NCI-H1092 (cell line): Measurements from ENCODE around the gene OR4K2.
"Not testable (repeated sequence)": the region's sequence is repeated elsewhere in the genome, so short reads cannot be mapped to it uniquely, and the experiment has no call there.

Source experiments
- DNase-seq: peaks from one replicate; lab custom pipeline; 2025; lab: John Stamatoyannopoulos, UW

The OR4K2 gene, protein sequence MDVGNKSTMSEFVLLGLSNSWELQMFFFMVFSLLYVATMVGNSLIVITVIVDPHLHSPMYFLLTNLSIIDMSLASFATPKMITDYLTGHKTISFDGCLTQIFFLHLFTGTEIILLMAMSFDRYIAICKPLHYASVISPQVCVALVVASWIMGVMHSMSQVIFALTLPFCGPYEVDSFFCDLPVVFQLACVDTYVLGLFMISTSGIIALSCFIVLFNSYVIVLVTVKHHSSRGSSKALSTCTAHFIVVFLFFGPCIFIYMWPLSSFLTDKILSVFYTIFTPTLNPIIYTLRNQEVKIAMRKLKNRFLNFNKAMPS

DNA sequence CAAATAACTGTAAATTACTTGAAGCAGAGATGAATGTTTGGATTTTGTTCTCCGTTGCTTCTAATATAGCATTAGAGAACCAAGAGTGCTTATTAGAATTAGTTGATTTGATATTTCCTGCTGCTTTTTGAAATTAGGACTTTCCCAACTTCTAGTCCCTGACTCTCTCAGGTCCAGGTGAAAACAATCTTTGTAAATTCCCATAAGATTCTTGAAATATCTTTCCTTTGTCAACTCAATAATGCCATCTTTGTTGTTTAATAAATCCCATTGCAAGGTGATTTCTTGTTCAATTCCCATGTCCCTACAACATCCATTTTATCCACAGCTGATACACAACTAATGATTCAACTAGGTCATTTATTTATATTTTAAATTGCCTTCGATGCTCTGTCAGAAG, at the start of gene OR4K2:
Gene OR4K2, plus strand, starts transcription at position 301 of the 400 bp plus-strand sequence. CDS start 1,126 bp downstream, outside the sequence.
- no peak for DNase-seq

DNA sequence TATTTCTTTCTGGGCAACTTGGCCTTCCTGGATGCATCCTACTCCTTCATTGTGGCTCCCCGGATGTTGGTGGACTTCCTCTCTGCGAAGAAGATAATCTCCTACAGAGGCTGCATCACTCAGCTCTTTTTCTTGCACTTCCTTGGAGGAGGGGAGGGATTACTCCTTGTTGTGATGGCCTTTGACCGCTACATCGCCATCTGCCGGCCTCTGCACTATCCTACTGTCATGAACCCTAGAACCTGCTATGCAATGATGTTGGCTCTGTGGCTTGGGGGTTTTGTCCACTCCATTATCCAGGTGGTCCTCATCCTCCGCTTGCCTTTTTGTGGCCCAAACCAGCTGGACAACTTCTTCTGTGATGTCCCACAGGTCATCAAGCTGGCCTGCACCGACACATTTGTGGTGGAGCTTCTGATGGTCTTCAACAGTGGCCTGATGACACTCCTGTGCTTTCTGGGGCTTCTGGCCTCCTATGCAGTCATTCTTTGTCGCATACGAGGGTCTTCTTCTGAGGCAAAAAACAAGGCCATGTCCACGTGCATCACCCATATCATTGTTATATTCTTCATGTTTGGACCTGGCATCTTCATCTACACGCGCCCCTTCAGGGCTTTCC, 47.2 kb upstream of the OR4K2 start:
- not testable (repeated sequence) for DNase-seq

DNA sequence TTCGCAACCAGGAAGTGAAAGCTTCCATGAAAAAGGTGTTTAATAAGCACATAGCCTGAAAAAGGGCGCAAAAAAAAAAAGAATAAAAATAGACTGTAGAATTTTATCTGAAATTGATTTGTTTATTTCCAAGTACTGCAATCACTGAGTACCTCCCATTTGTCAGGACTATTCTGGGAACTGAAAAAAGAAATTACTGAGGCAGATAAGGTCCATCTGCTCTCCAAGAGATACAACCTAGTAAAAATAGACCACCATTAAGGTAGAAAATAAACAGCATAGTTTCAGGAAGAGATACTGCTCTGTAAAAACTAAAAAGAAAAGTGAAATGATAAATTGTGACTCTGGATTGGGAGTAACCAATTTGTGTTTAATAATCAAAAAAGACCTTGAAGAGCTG, 46.6 kb upstream of the OR4K2 start:
- DNase-seq = no peak

DNA sequence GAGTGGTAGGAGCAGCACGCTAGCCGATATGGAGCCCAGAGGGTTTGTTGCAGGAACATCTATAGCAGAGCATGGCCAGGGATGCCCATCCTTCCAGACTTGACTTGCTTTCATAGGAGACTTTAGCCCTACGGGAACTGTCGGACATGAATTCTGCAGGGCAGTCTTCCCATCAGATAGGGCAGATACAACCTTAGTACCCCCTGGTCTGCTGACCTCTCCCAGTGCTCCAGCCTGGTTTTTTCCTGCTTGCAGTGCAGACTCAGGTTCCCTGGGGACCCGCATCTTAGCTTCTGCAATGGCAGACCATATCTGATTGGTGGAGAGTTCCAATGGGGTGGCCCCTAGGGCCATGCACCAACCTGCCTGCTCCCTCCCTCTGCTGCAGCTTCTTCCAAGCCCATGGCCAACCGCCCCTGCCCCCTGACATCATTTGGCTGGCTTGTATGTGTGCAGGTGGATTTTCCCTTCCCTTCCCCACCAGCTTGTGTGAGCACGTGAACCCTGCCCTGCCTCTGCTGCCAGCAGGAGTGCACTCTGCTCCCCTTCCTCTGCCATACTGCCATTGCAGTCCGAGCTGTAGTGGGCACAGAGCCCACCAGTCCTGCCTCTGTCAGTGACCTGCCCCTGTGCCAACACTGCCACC, 40.6 kb upstream of the OR4K2 start:
- not testable (repeated sequence) for DNase-seq

DNA sequence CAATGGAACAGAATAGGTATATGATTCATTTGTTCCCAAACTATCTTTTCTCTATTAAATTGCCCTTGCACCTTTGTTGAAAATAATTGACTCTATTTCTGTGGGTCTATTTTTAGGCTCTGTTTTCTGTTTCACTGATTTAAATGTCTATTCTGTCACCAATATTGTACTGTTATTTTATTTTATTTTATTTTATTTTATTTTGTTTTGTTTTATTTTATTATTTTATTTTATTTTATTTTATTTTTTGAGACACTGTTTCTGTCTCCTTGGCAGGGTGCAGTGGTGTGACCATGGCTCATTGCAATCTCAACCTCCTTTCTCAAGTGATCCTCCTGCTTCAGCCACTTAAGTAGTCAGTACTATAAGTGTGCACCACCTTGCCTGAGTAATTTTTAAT, 36.5 kb upstream of the OR4K2 start:
- no peak for DNase-seq

DNA sequence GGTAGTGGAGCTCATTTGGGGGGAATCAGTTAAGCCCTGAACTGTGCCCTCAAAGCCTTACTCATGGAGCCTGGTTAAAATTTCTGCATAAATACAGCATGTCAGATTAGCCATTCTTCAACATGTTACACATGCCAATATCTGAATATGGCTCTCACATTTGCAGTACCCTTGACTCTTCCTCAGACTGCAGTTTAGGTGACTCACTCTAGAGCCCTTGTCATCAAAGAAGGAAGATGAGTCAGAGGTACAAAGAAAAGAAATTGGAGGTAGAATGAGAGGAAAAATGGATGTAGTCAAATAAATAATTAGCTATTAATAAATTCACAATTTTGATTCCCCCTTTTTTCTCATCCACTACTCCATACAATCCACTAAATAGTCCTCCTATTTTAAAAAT, 23.6 kb upstream of the OR4K2 start:
- no peak for DNase-seq

DNA sequence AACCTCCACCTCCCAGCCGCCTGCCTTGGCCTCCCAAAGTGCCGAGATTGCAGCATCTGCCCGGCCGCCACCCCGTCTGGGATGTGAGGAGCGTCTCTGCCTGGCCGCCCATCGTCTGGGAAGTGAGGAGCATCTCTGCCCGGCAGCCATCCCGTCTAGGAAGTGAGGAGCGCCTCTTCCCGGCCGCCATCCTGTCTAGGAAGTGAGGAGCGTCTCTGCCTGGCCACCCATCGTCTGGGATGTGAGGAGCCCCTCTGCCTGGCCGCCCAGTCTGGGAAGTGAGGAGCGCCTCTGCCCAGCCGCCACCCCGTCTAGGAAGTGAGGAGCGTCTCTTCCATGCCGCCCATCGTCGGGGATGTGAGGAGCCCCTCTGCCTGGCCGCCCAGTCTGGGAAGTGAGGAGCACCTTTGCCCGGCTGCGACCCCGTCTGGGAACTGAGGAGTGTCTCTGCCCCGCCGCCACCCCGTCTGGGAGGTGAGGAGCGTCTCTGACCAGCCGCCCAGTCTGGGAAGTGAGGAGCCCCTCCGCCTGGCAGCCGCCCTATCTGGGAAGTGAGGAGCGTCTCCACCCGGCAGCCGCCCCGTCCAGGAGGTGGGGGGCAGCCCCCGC, 8.8 kb upstream of the OR4K2 start:
- not testable (repeated sequence) for DNase-seq

DNA sequence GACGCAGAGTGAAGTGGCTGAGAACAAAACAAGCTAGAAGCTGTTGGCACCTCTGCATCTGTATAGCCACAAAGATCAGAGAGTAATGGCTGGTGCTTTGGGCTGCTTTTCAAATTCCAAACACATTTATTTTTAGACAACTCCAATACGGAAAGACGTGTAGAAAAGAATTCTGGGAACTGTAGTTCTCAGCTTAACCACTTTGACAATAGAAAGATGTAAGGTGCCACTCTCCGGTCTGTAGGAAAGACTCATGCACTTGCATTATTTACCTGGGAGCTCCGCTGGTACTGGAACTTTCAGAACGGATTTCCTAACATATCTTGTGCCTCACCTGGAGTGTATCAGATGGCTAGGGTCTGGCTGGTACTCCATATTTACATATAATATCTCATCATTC, 1.8 kb upstream of the OR4K2 start:
- no peak for DNase-seq

DNA sequence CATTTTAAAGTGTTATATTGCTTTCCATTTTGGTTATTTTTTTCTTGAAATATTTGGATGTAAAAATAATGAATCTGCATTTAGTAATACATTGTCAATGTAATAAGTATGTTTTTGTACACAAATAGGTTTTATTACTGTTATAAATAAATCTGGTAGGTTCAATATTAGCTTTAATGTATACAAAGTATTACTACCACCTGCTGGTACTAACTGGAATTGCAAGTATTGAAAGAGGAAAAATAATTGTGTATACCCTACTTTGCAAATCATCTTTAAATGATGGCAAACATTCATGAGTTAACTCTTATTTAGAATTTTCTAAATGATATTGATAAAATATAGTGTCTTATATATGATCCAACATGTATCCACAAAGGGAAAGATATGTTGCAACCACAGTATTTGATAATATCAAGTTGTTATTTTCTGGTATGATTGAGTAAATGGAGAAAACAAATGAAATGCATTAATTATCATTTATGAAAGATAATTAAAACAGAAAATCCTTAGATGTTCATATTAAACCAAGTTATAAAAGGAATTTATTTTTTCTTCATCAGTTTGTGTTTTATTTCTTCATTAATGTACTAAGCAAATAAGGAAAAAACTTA, 3.2 kb downstream of the OR4K2 start:
- DNase-seq = no peak

DNA sequence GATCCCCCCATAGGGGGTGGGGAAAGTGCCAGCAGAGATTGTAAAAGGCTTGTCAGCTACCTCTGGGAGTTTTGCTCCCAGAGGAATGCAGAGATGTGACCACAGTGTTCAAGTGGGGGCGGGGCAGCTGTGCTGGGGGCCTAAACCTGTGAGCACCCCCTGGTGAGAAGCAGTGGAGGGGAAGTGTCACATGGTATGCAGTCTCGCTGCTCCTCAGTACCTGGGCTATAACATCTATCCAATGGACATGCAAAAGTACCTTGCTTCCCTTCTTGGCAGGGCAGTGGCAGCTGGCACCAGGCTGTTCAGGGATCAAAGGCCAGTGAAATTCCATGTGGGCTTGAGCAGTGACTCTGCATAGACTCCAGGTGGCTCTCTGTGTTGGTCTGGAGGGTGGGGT, 20.3 kb downstream of the OR4K2 start:
- DNase-seq = no peak

DNA sequence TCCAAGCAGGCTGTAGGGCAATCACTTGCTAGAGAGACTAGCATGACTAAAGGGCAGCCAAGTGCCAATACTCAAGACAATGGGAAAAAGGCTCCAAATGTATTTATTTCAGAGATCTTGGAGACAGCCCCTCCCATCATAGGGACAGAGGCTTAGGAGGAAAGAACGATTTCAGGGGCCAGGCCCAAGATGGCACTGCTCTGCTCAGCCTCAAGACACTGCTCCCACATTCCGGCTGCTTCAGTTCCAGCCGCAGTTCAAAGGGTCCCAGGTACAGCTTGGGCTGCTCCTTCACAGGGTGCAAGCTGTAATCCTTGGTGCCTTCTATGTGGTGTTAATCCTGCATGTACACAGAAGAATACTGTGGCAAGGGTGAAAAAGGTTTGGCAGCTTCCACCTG, 26.1 kb downstream of the OR4K2 start:
- no peak for DNase-seq

DNA sequence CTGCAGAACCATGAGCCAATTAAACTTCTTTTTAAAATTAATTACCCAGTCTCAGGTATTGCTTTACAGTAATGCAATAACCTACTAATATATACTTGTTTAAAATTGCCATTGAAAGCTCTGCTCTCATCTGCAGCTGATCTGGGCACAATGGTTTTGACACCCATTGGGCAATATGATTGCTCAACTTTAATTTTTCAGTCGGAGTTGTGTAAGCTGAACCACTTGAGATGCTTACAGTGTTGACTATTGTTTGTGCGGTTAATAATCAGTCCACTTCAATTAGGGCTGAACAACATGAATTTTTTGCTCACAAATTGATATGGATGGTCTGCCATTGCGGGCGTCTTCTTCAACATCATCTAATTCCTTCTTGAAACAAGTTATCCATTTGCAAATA, 27.5 kb downstream of the OR4K2 start:
- no peak for DNase-seq

DNA sequence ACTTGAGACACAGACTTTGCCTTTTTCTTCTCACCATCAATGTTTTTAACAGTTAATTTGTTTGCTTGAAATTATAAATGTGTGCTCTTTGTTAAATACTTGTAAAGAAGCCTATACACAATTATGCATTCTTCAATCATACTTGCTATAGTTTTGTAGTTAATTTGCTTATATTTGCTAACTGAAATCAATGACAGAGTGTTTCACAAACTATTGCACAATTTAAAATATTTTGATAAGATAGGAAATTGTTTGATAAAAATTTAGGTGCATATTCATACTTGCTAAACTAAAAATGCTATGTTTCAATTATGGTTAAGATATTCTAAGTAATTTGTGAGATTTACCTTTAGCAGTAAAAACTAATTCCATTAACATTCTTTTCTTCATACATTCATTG, 31.7 kb downstream of the OR4K2 start:
- DNase-seq = no peak

DNA sequence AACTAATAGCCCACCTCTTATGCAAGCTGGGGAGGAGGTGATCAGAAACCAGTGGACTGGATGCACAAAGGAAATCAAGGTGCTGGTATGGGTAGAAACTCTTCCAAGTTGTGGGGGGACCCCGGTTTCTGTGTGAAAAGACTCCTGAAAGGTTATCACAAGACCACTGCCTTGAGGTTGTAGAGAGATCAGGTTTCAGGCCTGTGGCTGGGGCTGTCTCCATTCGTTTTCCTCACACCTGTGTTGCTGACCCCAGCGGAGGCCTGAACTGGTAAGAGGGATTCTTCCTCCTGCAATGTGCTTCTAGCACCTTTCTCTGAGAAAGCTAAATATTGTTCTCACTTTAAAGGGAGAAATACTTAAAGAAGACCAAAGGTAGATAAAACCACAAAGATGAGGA, 36.2 kb downstream of the OR4K2 start:
- no peak for DNase-seq

DNA sequence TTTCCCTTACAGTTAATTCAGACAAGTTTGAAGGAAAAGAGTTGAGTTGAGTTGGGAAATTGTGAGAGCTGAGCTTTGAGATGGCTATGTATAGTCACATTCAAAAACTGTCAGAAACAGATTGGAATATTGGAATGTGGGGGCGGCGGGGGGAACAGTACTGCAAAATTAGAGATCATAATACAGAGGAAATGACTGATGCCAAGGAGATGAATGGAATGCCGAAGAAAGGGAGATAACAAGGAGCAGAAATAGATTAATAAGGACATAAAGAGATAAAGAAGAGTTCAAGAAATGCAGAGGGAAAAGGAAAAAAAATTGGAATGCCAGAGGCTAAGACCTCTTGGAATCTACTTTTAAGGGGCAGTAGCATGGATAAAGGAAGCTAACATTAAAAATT, 42.3 kb downstream of the OR4K2 start:
- no peak for DNase-seq

DNA sequence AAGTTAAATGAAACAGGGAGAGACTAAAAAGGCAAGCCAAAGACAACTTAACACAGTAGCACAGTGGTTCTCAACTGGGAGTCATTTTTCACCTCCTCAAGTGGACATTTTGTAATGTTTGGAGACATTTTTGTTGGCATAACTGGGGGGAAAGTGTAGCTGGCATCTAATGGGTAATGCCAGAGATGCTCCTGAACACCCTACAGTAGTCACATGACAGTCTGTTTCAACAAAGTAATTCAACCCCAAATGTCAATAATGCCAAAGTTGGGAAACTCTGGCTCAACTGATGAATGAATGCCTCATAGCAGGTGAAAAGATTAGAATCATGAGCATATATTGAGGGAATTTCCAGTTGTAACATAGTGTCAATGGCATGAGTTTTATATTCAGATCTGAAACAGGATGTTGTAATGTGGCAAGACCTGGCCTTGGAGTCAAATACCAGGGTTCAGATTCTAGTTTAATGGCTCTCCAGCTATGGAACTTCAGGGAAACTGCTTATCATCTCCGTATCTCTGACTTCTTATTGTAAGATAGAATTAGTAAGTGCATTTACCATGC, 43.1 kb downstream of the OR4K2 start:
- DNase-seq = no peak

DNA sequence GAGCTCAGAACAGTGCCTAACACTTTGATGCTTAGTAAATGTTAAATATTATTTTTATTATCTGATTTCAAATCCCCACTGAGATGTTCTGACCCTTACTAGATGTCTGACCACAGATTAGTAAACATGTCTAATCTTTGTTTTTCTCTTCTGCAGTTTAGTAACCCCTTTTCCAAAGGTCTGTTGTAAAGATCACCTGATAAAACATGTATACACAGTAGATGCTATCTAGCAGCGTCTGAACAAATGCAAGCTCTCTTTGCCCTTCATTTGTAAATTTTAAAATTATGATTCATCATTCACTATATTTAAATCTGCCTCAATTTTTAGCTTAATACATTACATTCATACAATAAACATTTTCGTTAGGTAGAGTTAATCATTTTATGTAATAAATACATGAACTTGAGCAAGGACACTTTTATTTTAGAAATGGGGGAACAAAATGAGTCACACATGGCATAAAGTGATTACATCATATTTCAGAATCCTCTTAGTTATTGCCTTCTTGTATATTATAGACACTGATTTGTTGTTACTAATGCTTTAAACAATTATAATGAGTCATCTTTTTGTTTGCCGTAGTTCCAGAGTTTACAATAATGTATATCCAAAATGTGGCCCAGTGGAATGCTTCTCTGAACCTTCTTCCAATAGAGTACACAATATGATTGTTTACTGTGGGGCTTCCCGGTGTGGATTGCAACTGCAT, 43.8 kb downstream of the OR4K2 start:
- no peak for DNase-seq

DNA sequence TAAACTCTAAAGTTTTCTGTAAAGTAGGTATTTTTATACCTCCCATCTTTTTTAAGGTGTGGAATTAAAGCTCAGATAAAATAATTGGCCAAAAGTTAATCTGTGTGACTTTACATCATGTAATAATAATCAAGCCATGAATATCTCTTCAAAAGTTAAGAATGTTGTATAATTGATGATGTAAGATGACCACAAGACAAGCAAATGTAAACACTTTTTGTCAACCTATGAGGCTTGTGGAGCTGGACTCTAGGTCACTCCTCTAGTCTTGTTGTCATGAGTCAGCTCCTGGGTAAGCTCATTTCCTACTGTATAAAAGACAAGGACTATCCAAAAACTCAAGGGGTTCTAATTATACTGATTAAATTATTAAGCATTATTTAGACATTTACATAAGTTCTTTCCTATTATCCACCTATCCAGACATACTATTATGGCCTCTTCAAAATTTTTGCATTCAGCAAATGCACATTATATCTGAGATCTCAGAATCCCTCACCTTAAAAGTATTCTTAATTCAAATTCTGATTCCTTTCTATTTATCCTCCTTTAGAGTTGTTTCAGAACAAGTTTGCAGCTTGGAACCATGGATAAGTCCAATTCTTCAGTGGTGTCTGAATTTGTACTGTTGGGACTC, 45.2 kb downstream of the OR4K2 start, which contains the start of gene OR4K5:
Gene OR4K5, plus strand, starts transcription at position 587 of the 637 bp plus-strand sequence. Its CDS starts 0 bp downstream, at position 587.
- DNase-seq = no peak

DNA sequence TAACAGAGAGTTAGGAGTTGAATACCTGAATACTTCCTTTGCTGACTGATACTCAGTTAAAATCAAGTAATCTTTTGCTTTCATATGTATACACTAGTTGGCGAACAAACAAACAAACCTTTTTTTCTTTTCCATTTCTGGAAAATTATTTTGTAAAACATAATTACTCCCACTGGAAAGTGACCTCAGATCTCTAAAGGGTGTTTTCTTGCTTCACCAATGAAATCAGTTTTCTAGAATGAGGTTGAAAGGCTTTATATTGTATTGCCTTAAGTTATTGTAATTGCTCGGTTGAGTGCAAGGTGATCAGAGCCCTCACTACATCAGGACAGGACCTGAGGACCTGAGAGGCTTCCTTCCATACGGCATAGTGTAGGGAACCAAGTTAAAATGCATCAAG, 55.7 kb downstream of the OR4K2 start, which contains the start of gene OR4K1:
Gene OR4K1, plus strand, starts transcription at position 301 of the 400 bp plus-strand sequence. CDS start 4,750 bp downstream, outside the sequence.
- no peak for DNase-seq
